SK-N-SH treated with all-trans-retinoic acid at 6 μM for 48 hours (cell line): ENCODE data around the gene OSER1.

ENCODE experiments used
- CREB5 ChIP-seq: fragments of 250-450 bp; sonication (Bioruptor Pico); IDR thresholded peaks from 2 replicates; pipeline ENCODE4 v1.5.1; 2020; ENCODE audit warnings: low read depth, mild to moderate bottlenecking, moderate library complexity
- CSRNP3 ChIP-seq: fragments of 250-450 bp; sonication (Bioruptor Pico); IDR thresholded peaks from 2 replicates; pipeline ENCODE4 v1.5.1; 2021; ENCODE audit warnings: mild to moderate bottlenecking, moderate library complexity
- PATZ1 ChIP-seq: fragments of 250-450 bp; sonication (Bioruptor Pico); IDR thresholded peaks from 2 replicates; pipeline ENCODE4 v1.8.0; 2020; ENCODE audit warnings: mild to moderate bottlenecking, moderate library complexity, borderline replicate concordance
- PPARA ChIP-seq: fragments of 250-450 bp; sonication (Bioruptor Pico); IDR thresholded peaks from 2 replicates; pipeline ENCODE4 v1.5.0; 2020; ENCODE audit warnings: mild to moderate bottlenecking, borderline replicate concordance

GRCh38 chr20:44153636-44154043 is 56.9 kb downstream of the OSER1 start:
- no peak for TF ChIP-seq PATZ1 (CRISPR knock-in tag)
- TF ChIP-seq PPARA (CRISPR knock-in tag) = no peak
- TF ChIP-seq CREB5 (CRISPR knock-in tag) = no peak
- no peak for TF ChIP-seq CSRNP3 (CRISPR knock-in tag)
